ENCODE measurements around the gene APOB.

GRCh38 chr2:21023419-21024181, 20.3 kb downstream of the APOB start:
- TF ChIP-seq POLR2AphosphoS5 (IDR thresholded peaks at IDR 0.05; ENCODE audit: low read depth, low read length) (no peak), TAF1 (IDR thresholded peaks at IDR 0.05; ENCODE audit: borderline replicate concordance, insufficient read depth, low read length) (no peak)
